ENCODE measurements around the gene VAPB. TPM values are rescaled to one million over a fixed set of nuclear protein-coding genes. Genes with fewer than 3 reads are reported as not detected.
"Not testable (repeated sequence)": the region's sequence is repeated elsewhere in the genome, so short reads cannot be mapped to it uniquely, and the experiment has no call there.

Gene VAPB
- total and polyA plus RNA-seq, 10 of the 15 experiments (the other 5 are each of a cell fraction or from before 2014, with no cell fraction given), result 3.2 to 28.6 (median 20.5) TPM

GRCh38 chr20:58373296-58373695 lies 15.7 kb upstream of the VAPB start:
- H2AFZ ChIP-seq (ENCODE audit: control insufficient read depth, low read depth, low read length); POLR2A ChIA-PET; in situ Hi-C loops (cut with MboI); BruUV-seq (replicated peaks); H3K9me3 ChIP-seq (replicated peaks; ENCODE audit: control insufficient read depth, insufficient read depth, low read length); H3K36me3 ChIP-seq (ENCODE audit: control insufficient read depth in 2 of 2, insufficient read depth in 2 of 2, low read length in 1 of 2); H3K27ac ChIP-seq (ENCODE audit: control insufficient read depth, insufficient read depth); H3K27me3 ChIP-seq (replicated peaks in 1 of 2; ENCODE audit: control insufficient read depth in 2 of 2, insufficient read depth in 2 of 2, low read length in 1 of 2); DNase-seq (ENCODE audit: low read depth, low spot score); H3K79me2 ChIP-seq (ENCODE audit: control insufficient read depth, insufficient read depth, low read length); H3K9ac ChIP-seq (ENCODE audit: control insufficient read depth, insufficient read depth, low read length); SMC1A ChIA-PET (ENCODE audit: uncharacterized antibody, unreplicated experiment); H3K4me2 ChIP-seq (ENCODE audit: control insufficient read depth, insufficient read depth); FAIRE-seq; H4K20me1 ChIP-seq (ENCODE audit: control insufficient read depth, insufficient read depth); H3K4me3 ChIP-seq; intact Hi-C loops (cut with micrococcal nuclease; ENCODE audit: unreplicated experiment); RAD21 ChIA-PET (ENCODE audit: unreplicated experiment); CTCF ChIA-PET; ATAC-seq; H3K4me1 ChIP-seq (ENCODE audit: control insufficient read depth, insufficient read depth, low read length): not testable (repeated sequence)
- 87% methylated on average over 8 of the region's 8 CpGs for WGBS (ENCODE audit: insufficient coverage, insufficient replicate concordance, low lambda C conversion rate, missing lambda C conversion rate)

DNA sequence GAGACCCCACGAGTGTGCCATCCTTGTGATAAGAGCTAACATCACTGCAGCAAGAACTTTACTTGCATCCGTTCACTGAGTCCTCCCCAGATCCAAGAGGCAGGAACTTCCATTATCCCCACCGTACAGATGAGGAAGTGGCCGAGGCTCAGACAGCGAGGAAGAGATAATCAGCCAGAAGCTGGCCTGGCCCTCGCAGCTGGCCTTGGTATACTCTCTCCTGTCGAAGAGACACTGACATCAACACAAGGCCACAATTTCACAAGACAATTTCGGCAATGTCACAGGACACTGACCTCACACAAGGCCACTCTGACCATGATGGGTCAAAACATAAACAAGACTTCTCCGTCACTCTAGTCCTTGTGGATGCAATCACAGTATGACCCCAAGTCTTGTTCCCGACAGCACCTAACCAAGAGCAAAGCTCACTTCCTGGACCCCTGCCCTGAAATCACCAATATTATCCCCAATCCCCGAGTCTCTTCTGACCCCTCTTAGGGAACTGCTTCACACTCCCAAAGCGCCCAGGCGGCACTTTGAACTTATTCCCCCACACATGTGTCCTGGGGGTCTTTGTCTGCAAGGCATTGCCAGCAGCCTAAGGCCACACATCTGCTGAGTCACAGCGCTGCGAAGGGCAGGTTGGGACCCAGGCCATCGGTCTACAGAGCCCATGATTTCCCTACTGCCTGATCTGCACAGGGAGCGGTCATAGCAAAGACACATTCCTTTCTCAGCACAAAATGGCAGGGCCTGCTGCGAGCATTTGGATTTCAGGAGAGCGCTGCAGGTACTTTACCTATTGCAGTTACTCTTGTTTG lies 14.8 kb upstream of the VAPB start:
- FAIRE-seq (no peak), ATAC-seq (no peak), DNase-seq (ENCODE audit: low read depth, low spot score) (no peak)
- Histone ChIP-seq H3K4me2 (ENCODE audit: control insufficient read depth, insufficient read depth) (no peak overlapping the region), H3K79me2 (ENCODE audit: control insufficient read depth, insufficient read depth, low read length) (no peaks in the 10 kb centered on the region), H3K9me3 (replicated peaks; ENCODE audit: control insufficient read depth, insufficient read depth, low read length) (no peaks in the 10 kb centered on the region), H3K9ac (ENCODE audit: control insufficient read depth, insufficient read depth, low read length) (no peak overlapping the region), H3K27ac (ENCODE audit: control insufficient read depth, insufficient read depth) (no peak overlapping the region), H4K20me1 (ENCODE audit: control insufficient read depth, insufficient read depth) (no peaks in the 10 kb centered on the region), H3K36me3 (ENCODE audit: control insufficient read depth in 2 of 2, insufficient read depth in 2 of 2, low read length in 1 of 2) (no peaks in the 10 kb centered on the region), H3K27me3 (replicated peaks in 1 of 2; ENCODE audit: control insufficient read depth in 2 of 2, insufficient read depth in 2 of 2, low read length in 1 of 2) (no peaks in the 10 kb centered on the region), H3K4me3 (no peak overlapping the region), H2AFZ (ENCODE audit: control insufficient read depth, low read depth, low read length) (no peak overlapping the region), H3K4me1 (ENCODE audit: control insufficient read depth, insufficient read depth, low read length) (no peaks in the 10 kb centered on the region; the same call in 1 of the 2 replicates)
- POLR2A ChIA-PET, result interaction anchor here (0.6 kb wide), 1 partner anchor 57 kb away, joined by 3 read pairs; no protein-coding TSS in a partner anchor
- intact Hi-C loops (cut with micrococcal nuclease; ENCODE audit: unreplicated experiment) (no loop called here), in situ Hi-C loops (cut with MboI) (no loop called here)
- SMC1A ChIA-PET (ENCODE audit: uncharacterized antibody, unreplicated experiment), result no interaction called here
- no TSS peak for BruUV-seq (replicated peaks)
- TF ChIP-seq SPI1 (IDR thresholded peaks at IDR 0.05; ENCODE audit: borderline replicate concordance, insufficient read depth, low read depth, low read length) (peak; percentile 18; the same call in 1 of the 2 replicates), NKRF (conservative IDR thresholded peaks at IDR 0.05) (no peak)
- WGBS (ENCODE audit: insufficient coverage, insufficient replicate concordance, low lambda C conversion rate, missing lambda C conversion rate), result 80% methylated on average over 19 of the region's 19 CpGs
- RAD21 ChIA-PET (ENCODE audit: unreplicated experiment), result no interaction called here
- CTCF ChIA-PET, result interaction anchor here (0.8 kb wide), 1 partner anchor 41 kb away, joined by 3 read pairs; no protein-coding TSS in a partner anchor
